MCF 10A (cell line): ENCODE data around the gene PLCL1. TPM values are rescaled to one million over a fixed set of nuclear protein-coding genes. Genes with fewer than 3 reads are reported as not detected.

Experiments used
- BruUV-seq: library from RNA; stranded (reverse); fragments of 400-500 nt; replicated peaks from 2 replicates; lab custom pipeline; 2021; lab: Mats Ljungman, UMichigan
- CTCF ChIA-PET: fragments of 300-600 bp; sonication (Branson Sonifier 250); formaldehyde crosslinking; extraction: SDS; loops from one replicate; lab custom pipeline; 2021; ENCODE audit warnings: antibody characterized with exemption, inconsistent platforms; lab: Yijun Ruan, JAX
- POLR2A ChIA-PET: fragments of 300-600, 350-650 bp; sonication (Branson Sonifier 250); formaldehyde crosslinking; extraction: SDS; loops from one replicate; lab custom pipeline; 2020; ENCODE audit warnings: antibody characterized with exemption, inconsistent platforms; lab: Yijun Ruan, JAX
- DNase-seq: peaks from one replicate; pipeline ENCODE4 v3.0.0-alpha.2; 2018; ENCODE audit not compliant: unreplicated experiment
- H3K27ac Mint-ChIP-seq: one replicate; pipeline ENCODE4 v1.8.0; 2022; ENCODE audit warnings: mild to moderate bottlenecking, low read depth, mixed read lengths; ENCODE audit not compliant: unreplicated experiment
- H3K27me3 Mint-ChIP-seq: one replicate; pipeline ENCODE4 v1.8.0; 2022; ENCODE audit warnings: mixed read lengths; ENCODE audit not compliant: insufficient read depth, unreplicated experiment
- H3K36me3 Mint-ChIP-seq: one replicate; pipeline ENCODE4 v1.8.0; 2022; ENCODE audit warnings: mild to moderate bottlenecking, moderate library complexity, mixed read lengths; ENCODE audit not compliant: insufficient read depth, unreplicated experiment
- H3K4me1 Mint-ChIP-seq: one replicate; pipeline ENCODE4 v1.8.0; 2022; ENCODE audit warnings: mixed read lengths; ENCODE audit not compliant: insufficient read depth, unreplicated experiment
- H3K4me3 Mint-ChIP-seq: one replicate; pipeline ENCODE4 v1.8.0; 2022; ENCODE audit warnings: mild to moderate bottlenecking, moderate library complexity, mixed read lengths; ENCODE audit not compliant: unreplicated experiment
- H3K9me3 Mint-ChIP-seq: one replicate; pipeline ENCODE4 v1.8.0; 2022; ENCODE audit warnings: mixed read lengths; ENCODE audit not compliant: unreplicated experiment
- intact Hi-C: fragments of 100-400 bp; cut with micrococcal nuclease; formaldehyde crosslinking; loops from 2 replicates; pipeline ENCODE4 v1.14.1; 2022
- total RNA-seq: library from RNA; stranded (reverse); gene quantifications from 2 replicates; pipeline ENCODE4 v1.2.3, GENCODE V29; 2022
- TF ChIP-seq, protein P1 (sequence below): fragments of 200-600 bp; IDR thresholded peaks from one replicate; pipeline ENCODE4 v1.8.0; 2022; ENCODE audit warnings: antibody characterized with exemption, mild to moderate bottlenecking; ENCODE audit not compliant: unreplicated experiment

PLCL1 gene
- total RNA-seq, 1 experiment from 2014 or later: 0.12 TPM

- BruUV-seq: no TSS peak
- no peaks in the 10 kb centered on the region for H3K36me3 Mint-ChIP-seq
- CTCF ChIA-PET: no interaction called here
- H3K27me3 Mint-ChIP-seq: no peaks in the 10 kb centered on the region
- no peak overlapping the region for H3K4me3 Mint-ChIP-seq
- H3K27ac Mint-ChIP-seq: no peak overlapping the region
- intact Hi-C loops: loop anchor here (10.0 kb wide), 1 partner anchor 91 kb away; no protein-coding TSS in a partner anchor
- H3K9me3 Mint-ChIP-seq: no peaks in the 10 kb centered on the region
- POLR2A ChIA-PET: no interaction called here
- DNase-seq: no peak
- H3K4me1 Mint-ChIP-seq: peaks cover 5% of the 10 kb centered on the region
- TF ChIP-seq, protein P1, sequence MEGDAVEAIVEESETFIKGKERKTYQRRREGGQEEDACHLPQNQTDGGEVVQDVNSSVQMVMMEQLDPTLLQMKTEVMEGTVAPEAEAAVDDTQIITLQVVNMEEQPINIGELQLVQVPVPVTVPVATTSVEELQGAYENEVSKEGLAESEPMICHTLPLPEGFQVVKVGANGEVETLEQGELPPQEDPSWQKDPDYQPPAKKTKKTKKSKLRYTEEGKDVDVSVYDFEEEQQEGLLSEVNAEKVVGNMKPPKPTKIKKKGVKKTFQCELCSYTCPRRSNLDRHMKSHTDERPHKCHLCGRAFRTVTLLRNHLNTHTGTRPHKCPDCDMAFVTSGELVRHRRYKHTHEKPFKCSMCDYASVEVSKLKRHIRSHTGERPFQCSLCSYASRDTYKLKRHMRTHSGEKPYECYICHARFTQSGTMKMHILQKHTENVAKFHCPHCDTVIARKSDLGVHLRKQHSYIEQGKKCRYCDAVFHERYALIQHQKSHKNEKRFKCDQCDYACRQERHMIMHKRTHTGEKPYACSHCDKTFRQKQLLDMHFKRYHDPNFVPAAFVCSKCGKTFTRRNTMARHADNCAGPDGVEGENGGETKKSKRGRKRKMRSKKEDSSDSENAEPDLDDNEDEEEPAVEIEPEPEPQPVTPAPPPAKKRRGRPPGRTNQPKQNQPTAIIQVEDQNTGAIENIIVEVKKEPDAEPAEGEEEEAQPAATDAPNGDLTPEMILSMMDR: no peak
Observed at GRCh38 chr2:197884252-197884651, 79.9 kb downstream of the PLCL1 start.

- Mint-ChIP-seq H3K36me3 (no peaks in the 10 kb centered on the region), H3K27ac (no peak overlapping the region), H3K4me3 (no peak overlapping the region), H3K27me3 (no peaks in the 10 kb centered on the region), H3K4me1 (peaks cover 8% of the 10 kb centered on the region), H3K9me3 (no peaks in the 10 kb centered on the region)
- DNase-seq: no peak
- intact Hi-C loops: loop anchor here (10.0 kb wide), 1 partner anchor 90 kb away; no protein-coding TSS in a partner anchor
- TF ChIP-seq, protein P1: no peak
- ChIA-PET CTCF (interaction anchor here (0.7 to 0.9 kb wide), 2 partner anchors 412 to 1947 kb away, joined by 3 to 4 read pairs; no protein-coding TSS in a partner anchor), POLR2A (no interaction called here)
- no TSS peak for BruUV-seq
Observed at GRCh38 chr2:197885126-197885525, 80.7 kb downstream of the PLCL1 start.

DNA sequence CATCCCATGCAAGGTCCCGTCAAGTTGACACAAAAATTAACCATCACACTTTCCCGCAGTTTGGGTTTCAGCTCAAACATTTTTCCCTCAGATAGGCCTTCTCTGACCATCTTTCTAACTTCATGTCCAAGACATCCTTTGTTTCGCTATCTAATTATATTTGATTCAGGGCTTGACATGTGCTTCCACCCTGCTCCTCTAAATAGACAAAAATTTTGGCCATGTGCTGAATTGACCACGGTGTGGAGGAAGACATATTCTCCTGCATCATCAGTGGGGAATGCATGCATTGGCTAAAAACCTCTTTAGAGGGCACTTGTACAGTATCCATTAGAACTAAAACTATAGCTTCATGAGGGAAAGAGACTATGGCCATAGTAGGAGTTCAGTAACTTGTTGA lies 81.2 kb downstream of the PLCL1 start:
- no peaks in the 10 kb centered on the region for H3K27me3 Mint-ChIP-seq
- POLR2A ChIA-PET: interaction anchor here (0.6 kb wide), 1 partner anchor 31 kb away, joined by 4 read pairs; no protein-coding TSS in a partner anchor
- H3K36me3 Mint-ChIP-seq: no peaks in the 10 kb centered on the region
- CTCF ChIA-PET: interaction anchor here (0.7 to 0.9 kb wide), 2 partner anchors 412 to 1947 kb away, joined by 3 to 4 read pairs; no protein-coding TSS in a partner anchor
- BruUV-seq: no TSS peak
- H3K27ac Mint-ChIP-seq: no peak overlapping the region
- H3K9me3 Mint-ChIP-seq: no peaks in the 10 kb centered on the region
- TF ChIP-seq, protein P1: no peak
- no peak overlapping the region for H3K4me3 Mint-ChIP-seq
- DNase-seq: no peak
- H3K4me1 Mint-ChIP-seq: peaks cover 8% of the 10 kb centered on the region
- intact Hi-C loops: loop anchor here (10.0 kb wide), 1 partner anchor 89 kb away; no protein-coding TSS in a partner anchor

DNA sequence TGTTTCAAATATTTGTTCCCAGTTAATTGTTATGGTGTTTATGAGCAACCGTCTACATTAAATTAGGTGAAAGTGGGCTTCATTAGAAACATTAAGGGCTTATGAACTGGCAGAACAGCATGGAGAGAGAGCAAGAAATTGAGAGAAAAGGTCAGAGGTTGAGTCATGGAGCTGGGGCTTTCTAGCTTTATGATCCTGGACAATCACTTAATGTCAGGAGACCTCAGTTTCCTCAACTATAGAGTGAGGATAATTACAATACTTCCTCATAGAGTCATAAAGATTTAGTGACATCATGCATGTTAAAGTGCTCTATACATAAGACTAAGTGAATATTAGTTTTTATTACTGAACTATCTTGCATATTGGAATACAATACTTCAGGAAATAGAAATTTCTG lies 83.9 kb downstream of the PLCL1 start:
- intact Hi-C loops: loop anchor here (10.0 kb wide), 1 partner anchor 86 kb away; no protein-coding TSS in a partner anchor
- no TSS peak for BruUV-seq

More for the DNA sequence above, 83.9 kb downstream of the PLCL1 start:
- ChIA-PET CTCF (interaction anchor here (0.6 to 1.0 kb wide), 4 partner anchors 12 to 1067 kb away, joined by 3 to 4 read pairs (median 3); no protein-coding TSS in a partner anchor), POLR2A (interaction anchor here (0.5 to 1.2 kb wide), 4 partner anchors 19 to 77 kb away, joined by 3 to 5 read pairs (median 4); no protein-coding TSS in a partner anchor)
- H3K27ac Mint-ChIP-seq: no peak overlapping the region
- H3K27me3 Mint-ChIP-seq: no peaks in the 10 kb centered on the region
- H3K36me3 Mint-ChIP-seq: peaks cover 6% of the 10 kb centered on the region
- H3K9me3 Mint-ChIP-seq: no peaks in the 10 kb centered on the region
- H3K4me1 Mint-ChIP-seq: peaks cover 13% of the 10 kb centered on the region
- DNase-seq: no peak
- TF ChIP-seq, protein P1: no peak
- no peak overlapping the region for H3K4me3 Mint-ChIP-seq
